NCI-H128 (cell line): Measurements from ENCODE around the gene BLCAP.

Source experiments
- DNase-seq: peaks from one replicate; lab custom pipeline; 2025; ENCODE audit not compliant: unreplicated experiment; lab: John Stamatoyannopoulos, UW

The BLCAP gene

DNA sequence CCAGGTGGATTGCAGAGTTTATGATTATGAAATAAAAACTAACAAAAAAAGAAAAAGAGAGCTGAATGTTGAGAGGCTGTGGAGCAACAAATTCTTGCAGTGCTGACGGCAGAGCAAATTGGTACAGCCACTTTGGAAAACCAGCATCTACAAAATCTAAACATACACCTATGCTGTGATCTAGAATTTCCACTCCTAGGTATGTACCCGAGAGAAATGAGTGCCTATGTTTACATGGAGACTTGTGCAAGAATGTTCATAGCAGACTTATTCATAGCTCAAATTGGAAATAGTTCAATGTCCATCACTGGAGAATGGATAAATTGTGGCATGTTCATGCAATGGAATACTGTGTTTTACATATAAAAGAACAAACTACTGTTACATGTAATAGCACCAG lies 3.0 kb upstream of the BLCAP start:
- DNase-seq, result no peak

- DNase-seq, result no peak
Measured at GRCh38 chr20:37529968-37530600, 2.4 kb upstream of the BLCAP start.

GRCh38 chr20:37529214-37529967 lies 1.7 kb upstream of the BLCAP start:
- DNase-seq, result no peak

- DNase-seq, result no peak
Measured at GRCh38 chr20:37528446-37529213, 954 bp upstream of the BLCAP start.

- no peak for DNase-seq
Measured at GRCh38 chr20:37526839-37527637, 638 bp downstream of the BLCAP start.

- no peak for DNase-seq
Measured at GRCh38 chr20:37526238-37526838, 1.3 kb downstream of the BLCAP start.

- no peak for DNase-seq
Measured at GRCh38 chr20:37525810-37526209, 1.9 kb downstream of the BLCAP start.

- no peak for DNase-seq
Measured at GRCh38 chr20:37524859-37525708, 2.6 kb downstream of the BLCAP start.

- peak; percentile 49 for DNase-seq
Measured at GRCh38 chr20:37523911-37524700, 3.6 kb downstream of the BLCAP start.

- no peak for DNase-seq
Measured at GRCh38 chr20:37523012-37523391, 4.7 kb downstream of the BLCAP start.

- DNase-seq, result peak; percentile 87
Measured at GRCh38 chr20:37522260-37523011, 5.2 kb downstream of the BLCAP start.

GRCh38 chr20:37521061-37521771 lies 6.5 kb downstream of the BLCAP start, which contains the start of gene NNAT:
NNAT (plus strand) TSS chr20:37521250; CDS start chr20:37521332, 82 bp downstream.
- DNase-seq, result no peak

DNA sequence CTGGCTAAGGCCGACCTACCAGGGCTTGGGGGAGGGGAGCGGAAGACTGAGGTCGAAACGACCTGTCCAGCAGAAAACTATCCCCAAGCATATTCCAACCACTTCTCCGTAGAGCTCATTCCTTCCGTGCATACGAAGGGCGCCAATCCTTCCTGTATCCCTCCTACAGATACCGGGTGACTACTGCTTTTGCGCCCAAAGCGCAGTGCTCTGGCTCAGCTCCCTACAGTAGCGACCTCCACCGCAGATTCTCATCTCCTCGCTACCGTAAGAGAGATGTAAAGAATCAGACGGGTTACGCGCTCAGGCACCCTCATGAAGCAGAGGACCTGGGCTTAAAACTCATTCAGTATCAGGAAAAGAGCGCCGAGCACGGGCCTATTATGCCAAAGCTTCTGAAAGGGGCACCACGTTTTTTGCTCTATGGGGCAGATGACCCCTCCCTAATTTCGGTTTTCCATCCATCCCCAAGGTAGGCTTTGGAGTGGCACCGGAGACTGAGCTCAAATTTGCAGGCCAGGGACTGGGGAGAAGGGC lies 7.2 kb downstream of the BLCAP start:
- DNase-seq, result no peak

- DNase-seq, result peak; percentile 48
Measured at GRCh38 chr20:37519508-37520418, 7.9 kb downstream of the BLCAP start.

GRCh38 chr20:37518606-37519507 lies 8.8 kb downstream of the BLCAP start:
- DNase-seq, result peak; percentile 39
